IPS-18c (cell line): ENCODE data around the gene TLK2.
"Not testable (repeated sequence)": the region's sequence is repeated elsewhere in the genome, so short reads cannot be mapped to it uniquely, and the experiment has no call there.

Experiments used
- H3K4me3 ChIP-seq: 2 replicates; pipeline ENCODE4 v1.7.0; 2013; ENCODE audit warnings: low read depth, mild to moderate bottlenecking, low read length, moderate library complexity; ENCODE audit not compliant: insufficient read depth
- H3K9me3 ChIP-seq: one replicate; pipeline ENCODE4 v1.6.1; 2013; ENCODE audit warnings: mild to moderate bottlenecking, low read length, moderate library complexity; ENCODE audit not compliant: control insufficient read depth, insufficient read depth

TLK2 gene

DNA sequence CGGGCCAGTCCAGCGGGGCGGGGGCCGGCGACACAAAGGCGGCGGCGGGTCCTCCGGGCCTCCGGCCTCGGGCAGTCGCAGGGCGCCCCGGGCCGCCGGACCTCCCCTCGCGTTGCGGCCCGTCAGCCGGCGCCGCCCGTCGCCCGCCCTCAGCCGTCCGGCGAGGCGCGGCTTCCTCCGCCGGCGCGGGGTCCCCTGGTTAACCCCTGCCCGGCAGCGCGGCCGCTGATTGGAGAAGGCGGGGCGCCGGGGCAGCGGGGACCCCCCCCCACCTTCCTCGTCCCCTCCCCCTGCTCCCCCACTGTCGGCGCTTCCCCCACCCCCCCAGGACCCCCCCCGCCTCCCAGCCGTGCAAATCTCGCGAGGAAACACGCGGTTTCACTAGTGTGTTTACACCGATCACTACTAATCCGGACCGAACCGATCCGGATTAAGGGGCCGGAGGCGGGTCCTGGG is at the start of gene TLK2:
Gene TLK2, plus strand, starts transcription at position 402 of the 456 bp plus-strand sequence. CDS start 2,301 bp downstream, outside the sequence.
- Histone ChIP-seq H3K4me3 (peak within 1 kb of the TSS; percentile 59), H3K9me3 (no peaks in the 10 kb centered on the region)

DNA sequence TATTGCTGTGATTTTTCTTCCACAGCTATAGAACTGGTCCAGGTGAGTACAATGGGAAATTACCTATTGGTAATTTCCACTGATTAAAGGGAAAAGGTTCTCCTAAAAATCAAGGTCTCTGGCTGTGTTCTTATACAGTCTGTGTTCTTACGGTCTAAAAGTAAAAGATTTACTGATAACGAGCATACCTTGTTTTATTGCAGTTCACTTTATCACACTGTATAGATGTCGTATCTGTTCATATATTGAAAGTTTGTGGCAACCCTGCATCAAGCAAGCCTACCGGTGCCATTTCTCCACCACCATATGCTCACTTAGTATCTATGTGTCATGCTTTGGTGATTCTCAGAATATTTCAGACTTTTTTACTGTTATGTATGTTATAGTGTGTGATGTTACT is 43.4 kb upstream of the TLK2 start:
- not testable (repeated sequence) for H3K9me3 ChIP-seq, H3K4me3 ChIP-seq

DNA sequence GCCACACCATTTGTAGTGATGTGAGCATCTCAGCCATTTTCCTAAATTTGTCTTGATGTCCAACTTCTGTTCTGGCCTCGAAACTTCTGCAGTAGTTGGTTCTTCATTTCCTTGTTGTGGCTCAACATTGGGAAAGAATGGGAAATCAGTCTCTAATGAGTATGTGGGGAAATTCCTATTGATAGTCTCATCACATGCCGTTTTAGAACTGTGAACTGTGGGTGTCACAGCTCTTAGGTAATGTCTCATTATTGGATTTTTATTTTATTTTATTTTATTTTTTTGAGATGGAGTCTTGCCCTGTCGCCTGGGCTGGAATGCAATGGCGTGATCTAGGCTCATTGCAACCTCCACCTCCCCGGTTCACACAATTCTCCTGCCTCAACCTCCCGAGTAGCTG is 37.4 kb upstream of the TLK2 start:
- not testable (repeated sequence) for H3K9me3 ChIP-seq, H3K4me3 ChIP-seq

DNA sequence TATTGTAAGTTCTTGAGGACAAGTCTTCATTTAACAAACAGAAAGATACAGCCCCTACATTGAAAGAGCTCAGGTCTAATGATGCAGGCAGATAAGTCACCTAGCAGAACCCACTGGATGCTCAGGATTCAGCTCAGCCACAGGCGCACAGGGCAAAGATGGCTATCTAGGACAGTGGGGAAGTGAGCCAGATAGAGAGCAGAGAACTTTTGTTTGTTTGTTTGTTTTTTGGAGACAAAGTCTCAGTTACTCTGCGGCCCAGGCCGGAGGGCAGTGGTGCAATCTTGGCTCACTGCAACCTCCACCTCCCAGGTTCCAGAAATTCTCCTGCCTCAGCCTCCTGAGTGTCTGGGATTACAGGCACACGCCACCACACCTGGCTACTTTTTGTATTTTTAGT is 34.6 kb upstream of the TLK2 start:
- H3K9me3 ChIP-seq: no peaks in the 10 kb centered on the region
- no peak overlapping the region for H3K4me3 ChIP-seq

DNA sequence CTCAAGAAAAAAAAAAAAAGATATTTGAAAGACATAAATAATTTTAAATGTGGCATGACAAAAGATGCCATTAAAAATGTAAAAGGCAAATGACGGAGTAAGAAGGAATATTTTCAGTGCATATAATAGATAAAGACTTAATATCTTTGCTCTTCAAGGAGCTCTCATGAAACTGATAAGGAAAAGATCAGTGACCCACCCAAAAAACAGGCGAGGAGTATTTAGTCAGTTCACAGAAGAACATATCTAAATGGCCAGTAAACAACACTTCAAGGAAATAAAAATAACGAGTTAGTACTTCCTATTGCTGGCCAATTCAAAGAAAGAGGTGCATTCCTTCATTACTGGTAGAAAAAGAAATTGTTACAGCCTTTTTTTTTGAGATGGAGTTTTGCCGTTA is 32.8 kb upstream of the TLK2 start:
- H3K9me3 ChIP-seq: not testable (repeated sequence)

DNA sequence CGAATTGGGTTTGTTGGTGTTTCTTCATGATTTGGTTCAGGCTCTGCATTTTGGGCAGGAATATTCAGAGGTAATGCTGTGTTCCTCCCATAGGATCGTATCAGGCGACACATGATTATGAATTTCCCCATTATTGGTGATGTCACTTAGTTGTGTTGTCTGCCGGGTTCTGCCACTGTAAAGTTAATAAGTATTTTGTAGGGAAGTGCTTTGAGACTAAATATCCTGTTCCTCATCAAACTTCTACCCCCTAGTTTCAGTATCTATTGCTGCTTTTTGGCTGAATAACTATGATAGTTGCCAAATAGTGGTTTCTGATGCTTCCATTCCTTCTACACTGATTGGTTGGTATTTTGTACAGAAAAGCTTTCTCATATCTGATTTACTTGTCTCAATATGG is 26.4 kb upstream of the TLK2 start:
- H3K9me3 ChIP-seq, H3K4me3 ChIP-seq: not testable (repeated sequence)

More for the DNA sequence above, 32.8 kb upstream of the TLK2 start:
- not testable (repeated sequence) for H3K4me3 ChIP-seq

DNA sequence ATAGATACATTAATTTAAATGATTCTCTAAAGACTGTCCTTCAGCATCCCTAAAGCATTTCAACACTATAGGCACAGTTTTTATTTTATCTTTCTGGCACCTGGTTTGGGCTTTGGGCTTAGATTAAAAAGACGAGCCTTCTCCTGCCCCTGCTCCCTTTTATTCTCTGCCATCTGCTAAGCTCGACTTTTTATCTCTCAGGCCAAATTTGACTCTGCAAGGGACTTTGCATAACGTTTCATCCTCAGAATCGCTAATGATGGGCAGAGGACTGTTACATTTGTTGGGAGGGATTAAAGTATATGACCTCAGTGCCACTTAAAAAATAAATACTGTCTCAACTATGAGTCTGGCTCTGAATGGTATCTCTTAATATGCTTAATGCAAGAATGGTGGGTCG is 25.6 kb upstream of the TLK2 start:
- not testable (repeated sequence) for H3K9me3 ChIP-seq, H3K4me3 ChIP-seq

DNA sequence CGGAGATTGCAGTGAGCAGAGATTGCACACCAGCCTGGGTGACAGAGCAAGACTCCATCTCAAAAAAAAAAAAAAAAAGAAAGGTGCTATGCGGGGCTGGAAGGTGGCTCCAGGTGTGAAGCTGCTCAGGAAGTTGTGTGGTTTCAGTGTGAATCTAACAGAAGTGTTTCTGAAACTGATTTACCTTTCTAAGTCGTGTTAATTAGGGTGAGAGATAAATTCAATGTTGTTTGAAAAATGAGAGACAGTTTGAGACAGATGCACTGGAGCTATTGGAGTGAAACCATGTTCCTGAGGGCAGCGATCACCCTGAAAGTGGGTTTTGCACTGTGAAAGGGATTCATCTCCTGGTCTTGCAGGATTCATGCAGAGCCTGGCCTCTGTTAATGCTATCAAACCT is 25.0 kb upstream of the TLK2 start:
- not testable (repeated sequence) for H3K4me3 ChIP-seq, H3K9me3 ChIP-seq

DNA sequence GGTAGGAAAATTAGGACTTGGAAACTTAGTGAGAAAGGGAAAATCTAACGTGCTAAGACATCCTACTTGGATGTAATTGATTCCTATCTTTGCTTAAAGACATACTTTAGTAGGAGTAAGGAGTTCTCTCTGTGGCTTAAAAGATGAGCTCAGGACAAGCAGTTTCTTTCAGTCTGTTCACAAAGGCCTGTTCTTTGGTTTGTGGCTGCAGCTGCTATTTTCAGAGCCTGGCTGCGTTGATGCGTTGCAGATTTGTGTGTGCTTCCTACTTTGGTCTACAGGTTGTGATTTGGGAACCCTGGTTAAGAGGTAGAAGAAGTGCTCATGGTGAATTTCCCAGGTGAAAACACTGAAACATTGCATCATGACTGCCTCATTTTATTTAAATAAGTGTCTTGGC is 24.5 kb upstream of the TLK2 start:
- not testable (repeated sequence) for H3K9me3 ChIP-seq, H3K4me3 ChIP-seq

DNA sequence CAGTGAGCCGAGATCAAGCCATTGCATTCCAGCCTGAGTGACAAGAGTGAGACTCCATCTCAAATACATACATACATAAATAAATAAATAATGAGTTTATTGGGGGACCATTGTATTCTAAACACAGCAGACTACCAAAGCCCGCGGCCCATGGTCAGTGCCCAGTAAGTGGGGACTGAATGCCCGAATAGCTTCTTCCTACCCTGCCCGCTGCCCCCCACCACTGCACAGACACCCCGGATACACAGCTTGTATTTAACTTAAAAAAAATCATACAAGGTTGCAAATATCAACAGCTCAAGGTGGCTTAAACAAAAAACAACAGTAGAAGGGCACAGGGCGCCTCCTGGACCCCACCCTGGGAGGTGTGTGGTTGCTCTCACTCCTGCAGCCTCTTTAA is 22.6 kb upstream of the TLK2 start:
- no peaks in the 10 kb centered on the region for H3K9me3 ChIP-seq
- H3K4me3 ChIP-seq: no peak overlapping the region

DNA sequence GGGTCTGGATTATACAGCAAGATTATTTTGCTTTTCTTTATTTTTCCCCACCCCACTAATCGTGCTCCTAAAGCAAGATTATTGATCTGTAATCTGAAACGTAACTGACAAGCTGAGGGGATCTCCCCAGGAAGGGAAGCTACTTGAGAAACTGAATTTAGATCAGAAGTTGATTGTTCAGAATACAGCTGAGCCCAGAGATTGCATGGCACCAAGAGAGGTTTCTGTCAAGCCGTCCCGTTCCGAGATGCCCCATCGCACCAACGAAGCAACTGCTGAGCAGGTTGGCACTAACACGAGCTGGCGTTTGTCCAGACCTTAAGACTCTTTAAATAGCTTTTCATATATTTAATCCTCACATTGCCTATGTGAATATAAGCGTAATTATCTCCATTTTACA is 20.1 kb upstream of the TLK2 start:
- H3K4me3 ChIP-seq: not testable (repeated sequence)

DNA sequence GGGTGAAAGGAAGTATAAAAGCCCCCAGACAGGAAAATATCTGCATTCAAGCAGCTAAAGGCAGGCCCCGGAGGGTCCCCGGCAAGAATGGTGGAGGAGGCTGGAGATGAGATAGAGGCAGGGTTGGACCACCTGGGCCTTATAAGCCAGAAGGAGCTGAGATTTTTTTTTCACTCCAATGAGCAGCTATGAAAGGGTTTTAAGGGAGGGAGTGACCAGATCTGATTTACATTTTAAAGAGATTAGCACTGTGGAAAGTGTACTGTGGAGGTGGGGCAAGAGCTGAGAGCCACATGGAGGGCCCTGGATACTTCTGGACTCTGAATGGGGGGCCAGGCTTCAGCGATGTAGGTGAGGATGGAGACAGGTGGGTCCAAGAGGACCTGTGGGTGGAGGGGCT is 14.2 kb upstream of the TLK2 start:
- not testable (repeated sequence) for H3K9me3 ChIP-seq, H3K4me3 ChIP-seq

More for the DNA sequence above, 20.1 kb upstream of the TLK2 start:
- H3K9me3 ChIP-seq: not testable (repeated sequence)

DNA sequence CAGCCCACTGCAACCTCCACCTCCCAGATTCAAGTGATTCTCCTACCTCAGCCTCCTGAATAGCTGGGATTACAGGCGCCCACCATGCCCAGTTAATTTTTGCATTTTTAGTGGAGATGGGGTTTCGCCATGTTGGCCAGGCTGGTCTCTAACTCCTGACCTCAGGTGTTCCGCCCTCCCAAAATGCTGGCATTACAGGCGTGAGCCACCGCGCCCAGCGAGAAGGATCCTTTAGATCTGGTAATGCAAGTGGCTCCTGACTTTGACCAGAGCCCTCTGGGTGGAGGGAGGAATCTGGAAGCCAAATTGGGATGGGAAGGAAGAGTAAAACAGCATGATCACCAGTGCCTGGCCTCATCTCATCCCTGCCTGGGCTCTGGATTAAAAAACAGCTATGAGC is 13.4 kb upstream of the TLK2 start:
- not testable (repeated sequence) for H3K4me3 ChIP-seq, H3K9me3 ChIP-seq

DNA sequence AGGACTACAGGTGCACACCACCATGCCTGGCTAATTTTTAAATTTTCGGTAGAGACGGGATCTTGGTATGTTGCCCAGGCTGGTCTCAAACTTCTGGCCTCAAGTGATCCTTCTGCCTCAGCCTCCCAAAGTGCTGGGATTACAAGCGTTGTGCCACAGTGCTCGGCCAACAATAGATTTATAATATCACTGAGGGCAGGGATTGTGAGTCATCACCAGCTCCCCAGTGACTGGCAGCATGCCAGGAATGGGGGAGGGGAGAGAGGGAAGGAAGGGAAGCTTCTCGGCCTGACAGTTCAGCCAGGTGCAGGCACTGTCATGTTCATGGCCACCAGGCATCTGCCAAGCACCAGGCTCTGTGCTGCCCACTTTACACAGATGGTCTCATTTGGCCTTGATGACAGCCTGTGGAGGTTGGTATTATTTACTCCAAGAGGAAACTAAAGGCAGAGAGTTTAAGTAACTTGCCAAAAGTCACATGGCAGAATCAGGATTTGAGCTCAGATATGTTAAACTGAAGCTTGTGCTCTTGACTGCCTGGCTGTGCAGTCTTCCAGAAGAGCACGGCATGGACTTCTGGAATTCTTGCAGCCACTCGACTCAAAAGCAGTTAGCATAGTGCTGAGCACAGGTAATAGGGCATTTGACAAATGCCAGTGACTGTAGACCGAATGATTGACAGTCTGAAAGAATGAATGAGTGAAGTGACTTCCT is 7.8 kb upstream of the TLK2 start:
- H3K4me3 ChIP-seq, H3K9me3 ChIP-seq: not testable (repeated sequence)

DNA sequence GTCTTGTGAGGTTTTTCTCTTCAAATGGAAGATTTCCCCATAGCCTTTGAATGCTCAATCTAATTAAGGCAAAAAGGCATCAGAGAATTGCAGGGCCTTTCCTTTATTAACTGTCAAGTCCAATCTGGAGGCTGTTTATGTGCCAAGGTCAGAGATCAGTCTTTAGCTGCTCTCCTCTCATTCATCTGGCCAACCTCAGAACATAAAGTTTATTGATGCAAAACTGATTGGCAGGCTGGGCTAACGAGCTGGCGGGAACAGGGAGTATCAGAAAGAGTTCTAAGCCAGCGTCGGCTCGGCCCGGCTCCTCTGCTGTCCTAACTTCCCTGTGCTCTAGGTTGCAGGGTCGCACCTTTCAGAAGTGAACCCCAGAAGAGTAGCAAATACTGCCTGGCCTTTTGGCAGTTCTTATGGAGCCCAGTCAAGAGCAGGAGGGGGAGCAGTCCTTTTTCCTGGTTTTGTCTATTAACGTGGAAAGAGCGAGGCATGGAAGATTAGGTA is 7.2 kb upstream of the TLK2 start:
- not testable (repeated sequence) for H3K4me3 ChIP-seq, H3K9me3 ChIP-seq

DNA sequence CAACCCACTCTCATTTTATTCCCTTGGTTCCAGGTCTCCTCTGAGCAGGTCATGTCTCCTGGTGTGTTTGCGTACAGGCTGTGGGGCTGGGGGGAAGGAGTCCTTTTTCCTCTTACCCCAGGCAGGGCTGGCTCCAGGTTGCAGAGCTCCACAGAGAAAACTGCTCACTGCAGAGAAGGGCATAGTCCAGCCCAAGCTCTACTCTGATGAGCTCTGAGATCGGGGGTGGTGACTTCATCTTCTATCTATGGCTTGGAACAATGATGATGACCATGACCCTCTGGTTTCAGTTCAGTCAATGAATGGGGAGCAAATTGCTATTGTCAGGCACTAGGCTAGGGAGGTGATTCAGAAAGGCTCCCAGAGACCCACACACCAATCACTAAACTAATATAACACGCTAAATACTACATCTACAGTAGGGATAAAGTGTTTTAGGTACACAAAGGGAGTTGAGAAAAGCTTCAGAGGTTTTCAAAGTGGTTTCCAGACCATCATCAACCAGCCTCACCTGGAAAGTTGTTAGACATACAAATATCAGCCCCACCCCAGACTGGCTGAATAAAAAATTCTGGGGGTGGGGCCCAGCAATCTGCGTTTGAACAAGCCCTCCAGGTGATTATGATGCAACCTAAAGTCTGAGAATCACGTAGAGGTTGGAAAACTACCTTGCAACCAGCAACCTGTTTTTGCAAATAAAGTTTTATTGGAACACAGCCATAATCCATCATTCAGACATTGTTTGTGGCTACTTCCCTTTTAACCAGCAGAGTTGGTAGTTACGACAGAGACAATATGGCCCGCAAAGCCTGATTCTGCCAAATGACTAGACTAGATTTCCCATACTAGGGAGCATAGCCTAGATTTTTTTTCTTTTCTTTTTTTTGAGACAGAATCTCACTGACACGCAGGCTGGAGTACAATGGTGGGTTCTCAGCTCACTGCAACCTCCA is 5.3 kb upstream of the TLK2 start:
- not testable (repeated sequence) for H3K4me3 ChIP-seq, H3K9me3 ChIP-seq

DNA sequence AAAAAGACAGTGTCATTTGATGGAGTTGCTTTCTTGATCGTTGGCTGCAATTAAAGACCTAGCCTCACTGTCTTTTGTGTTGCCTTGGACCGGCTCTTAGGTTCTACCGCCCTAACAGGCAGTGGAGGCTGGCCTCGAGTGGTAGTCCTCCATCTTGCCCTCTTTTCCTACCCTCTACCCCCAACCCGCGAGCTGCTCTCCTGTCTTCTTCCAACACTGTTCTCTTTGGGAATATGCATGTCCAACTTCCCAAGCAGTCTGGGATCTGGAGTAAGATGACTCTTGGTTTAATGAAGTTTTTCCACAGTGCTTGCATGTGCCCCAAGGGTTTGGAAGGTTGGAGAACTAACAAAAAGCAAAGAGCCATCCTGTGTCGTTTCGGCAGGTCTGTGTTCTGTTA is 1.5 kb upstream of the TLK2 start:
- not testable (repeated sequence) for H3K4me3 ChIP-seq, H3K9me3 ChIP-seq

DNA sequence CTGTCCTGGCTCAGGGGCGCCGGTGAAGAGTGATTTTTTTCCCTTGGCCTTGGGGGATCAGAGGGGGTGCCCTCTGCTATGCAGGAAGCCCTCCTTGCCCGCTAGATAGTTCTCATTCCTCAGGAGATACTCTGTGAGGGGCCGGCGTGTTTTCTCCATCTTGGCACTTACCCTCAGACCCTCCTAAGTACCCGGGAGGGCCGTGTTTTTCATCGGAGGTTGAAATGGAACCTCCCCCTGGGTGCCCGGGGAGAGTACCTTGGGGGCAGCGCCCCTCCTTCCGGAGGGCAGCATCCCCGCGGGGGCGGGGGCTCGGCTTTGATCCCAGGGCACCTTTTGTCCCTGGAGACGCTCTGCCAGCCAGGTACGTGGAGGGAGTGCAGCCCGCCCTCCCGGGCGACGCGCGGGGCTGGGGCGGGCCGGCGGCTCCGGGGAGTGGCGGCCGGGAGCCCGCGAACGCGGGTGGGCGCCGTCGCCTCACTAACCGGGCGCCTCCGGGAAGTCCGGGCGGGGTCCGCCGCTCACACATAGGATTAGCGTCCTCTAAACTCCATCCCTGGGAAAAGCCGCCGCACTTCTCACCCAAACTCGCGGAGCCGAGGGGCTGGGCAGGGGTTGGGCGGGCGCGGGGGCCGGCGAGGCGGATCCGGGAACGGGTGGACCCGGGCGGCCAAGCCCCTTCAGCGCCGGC is 762 bp upstream of the TLK2 start:
- peak overlapping the region; percentile 59 for H3K4me3 ChIP-seq
- H3K9me3 ChIP-seq: not testable (repeated sequence)
